ENCODE measurements around the gene OR10AD1.

OR10AD1 gene

DNA sequence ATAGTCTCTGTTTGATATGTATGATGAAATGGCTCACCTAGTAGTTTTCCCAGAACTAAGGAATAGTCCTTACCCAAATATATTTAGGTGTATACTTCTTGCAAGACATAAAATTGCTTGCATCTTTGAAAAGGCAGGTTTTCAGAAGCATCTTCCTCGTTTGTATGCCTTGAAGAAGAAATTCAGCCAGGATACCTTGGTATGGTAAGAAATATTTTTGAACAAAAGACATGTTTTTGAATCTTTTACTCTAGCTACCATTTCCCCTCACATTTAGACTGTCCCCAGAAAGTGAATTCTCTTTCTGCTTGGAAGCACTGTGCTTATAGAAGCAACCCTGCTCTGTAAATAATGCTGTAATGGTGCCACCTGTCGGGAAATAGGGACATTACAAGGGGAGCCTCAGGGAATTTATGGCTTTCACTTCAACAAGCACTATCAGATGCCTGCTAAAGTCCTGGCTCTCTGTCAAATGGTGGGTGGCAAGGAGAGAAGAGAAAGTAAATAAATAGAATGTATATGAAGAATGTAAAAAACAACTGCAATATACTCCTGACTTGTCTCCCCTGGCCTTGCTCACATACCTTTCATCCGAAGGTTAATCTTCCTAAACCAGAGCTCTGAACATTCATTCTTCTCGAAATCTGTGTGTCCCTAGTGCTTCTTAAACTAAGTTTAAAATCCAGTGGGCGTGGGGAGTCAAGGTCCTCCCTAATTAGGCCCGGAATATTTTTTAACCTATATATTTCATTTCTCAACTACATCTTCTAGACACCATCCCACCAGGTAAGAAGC, 13.6 kb downstream of the OR10AD1 start:
- DNase-seq, result peak; percentile 57 to 72

DNA sequence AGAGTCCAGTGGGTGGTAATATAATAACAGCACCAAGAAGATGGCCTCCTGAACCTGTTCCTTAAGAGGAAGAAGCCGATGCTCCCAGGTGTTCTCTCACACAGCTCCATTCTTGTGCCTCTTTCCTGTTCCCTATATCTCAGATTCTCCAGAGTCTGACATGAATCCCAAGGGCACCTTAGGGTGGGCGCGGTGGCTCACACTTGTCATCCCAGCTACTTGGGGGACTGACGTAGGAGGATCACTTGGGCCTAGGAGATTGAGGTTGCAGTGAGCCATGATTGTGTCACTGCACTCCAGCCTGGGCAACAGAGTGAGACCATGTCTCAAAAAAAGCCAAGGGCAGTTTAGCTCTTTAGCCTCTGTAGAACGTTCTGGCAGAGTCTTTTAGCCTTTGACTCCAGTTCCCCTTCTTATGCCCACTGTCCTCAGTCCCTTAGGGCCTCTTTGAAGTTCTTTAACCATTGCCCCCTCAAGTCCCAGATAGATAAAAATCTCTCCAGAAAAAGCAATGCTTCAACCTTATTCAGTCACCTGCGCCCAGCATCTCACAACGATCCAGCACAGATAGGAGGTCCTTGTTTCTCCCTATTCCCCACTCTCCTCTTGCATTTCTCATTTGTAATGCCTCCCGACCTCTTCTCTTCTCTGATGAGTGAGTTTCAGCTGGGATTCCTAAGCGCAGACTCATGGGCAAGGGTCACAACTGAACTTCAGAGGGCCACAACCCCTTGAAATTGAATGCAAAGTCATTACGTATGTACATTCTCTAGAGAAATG, 15.0 kb downstream of the OR10AD1 start:
- no peak for DNase-seq

GRCh38 chr12:48185181-48185919, 17.7 kb downstream of the OR10AD1 start:
- DNase-seq, result no peak

DNA sequence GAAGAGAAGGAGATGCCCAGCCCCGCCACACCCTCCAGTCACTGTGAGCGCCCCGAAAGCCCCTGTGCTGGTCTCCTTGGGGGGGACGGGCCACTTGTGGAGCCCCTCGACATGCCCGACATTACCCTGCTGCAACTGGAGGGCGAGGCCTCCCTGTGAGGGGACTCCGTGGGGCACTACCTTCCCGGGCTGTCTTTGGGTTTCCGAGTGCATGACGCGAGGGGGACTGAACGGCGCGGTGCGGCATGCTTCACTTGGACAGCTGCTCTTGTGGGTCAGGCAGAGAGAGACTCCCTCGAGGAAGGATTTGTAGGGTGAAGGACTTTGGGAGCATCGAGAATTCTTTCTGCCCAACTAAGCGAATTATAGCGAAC, 18.6 kb downstream of the OR10AD1 start:
- DNase-seq, result no peak

DNA sequence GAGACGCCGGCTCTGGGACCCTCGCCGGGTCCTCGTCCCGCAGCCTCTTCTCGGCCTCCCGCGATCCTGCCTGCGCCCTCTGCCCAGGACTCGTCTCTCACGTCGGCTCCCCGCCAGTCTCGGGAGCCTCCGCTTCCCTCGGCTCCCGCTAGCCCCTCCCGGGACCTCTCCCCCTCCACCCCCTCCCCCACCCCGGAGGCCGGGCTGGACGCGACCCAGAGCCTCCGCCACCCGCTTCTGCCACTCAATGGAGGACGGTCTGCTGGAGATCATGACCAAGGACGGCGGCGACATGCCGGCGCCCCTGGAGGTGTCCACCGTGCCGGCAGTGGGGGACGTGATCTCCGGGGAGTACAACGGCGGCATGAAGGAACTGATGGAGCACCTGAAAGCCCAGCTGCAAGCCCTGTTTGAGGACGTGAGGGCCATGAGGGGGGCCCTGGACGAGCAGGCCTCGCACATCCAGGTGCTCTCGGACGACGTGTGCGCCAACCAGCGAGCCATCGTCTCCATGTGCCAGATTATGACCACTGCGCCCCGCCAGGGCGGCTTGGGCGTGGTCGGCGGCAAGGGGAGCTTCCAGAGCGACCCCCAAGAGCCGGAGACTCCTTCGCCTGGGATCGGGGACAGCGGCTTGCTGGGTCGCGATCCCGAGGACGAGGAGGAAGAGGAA, 19.1 kb downstream of the OR10AD1 start:
- DNase-seq, result peak in 1 of 2 experiments; percentile 14

- DNase-seq, result peak; percentile 58 to 61
Observed at GRCh38 chr12:48183091-48183875, 19.8 kb downstream of the OR10AD1 start, which contains the start of gene CCDC184. Gene CCDC184 (plus strand): TSS chr12:48183644. CDS start chr12:48184123, 479 bp downstream.

DNA sequence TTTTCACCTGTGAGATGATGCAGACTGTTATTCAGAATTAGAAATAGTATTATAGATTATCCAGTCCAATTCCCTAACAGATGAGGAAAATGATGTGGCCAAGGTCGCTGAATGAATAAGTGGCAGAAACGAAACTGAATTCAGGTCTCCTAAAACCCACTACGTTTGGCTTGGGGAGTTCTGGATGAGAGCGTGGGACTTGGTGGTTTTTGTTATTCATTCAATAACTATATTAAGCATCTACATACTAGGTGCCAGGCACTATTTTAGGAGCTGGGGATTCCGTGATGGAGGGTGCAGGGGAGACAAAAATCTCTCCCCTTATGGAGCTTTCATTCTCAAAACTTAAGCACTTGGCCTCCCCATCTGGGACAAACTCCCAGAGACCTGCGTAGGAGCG, 20.5 kb downstream of the OR10AD1 start:
- no peak for DNase-seq

- DNase-seq, result no peak
Observed at GRCh38 chr12:48180857-48181495, 22.1 kb downstream of the OR10AD1 start.

DNA sequence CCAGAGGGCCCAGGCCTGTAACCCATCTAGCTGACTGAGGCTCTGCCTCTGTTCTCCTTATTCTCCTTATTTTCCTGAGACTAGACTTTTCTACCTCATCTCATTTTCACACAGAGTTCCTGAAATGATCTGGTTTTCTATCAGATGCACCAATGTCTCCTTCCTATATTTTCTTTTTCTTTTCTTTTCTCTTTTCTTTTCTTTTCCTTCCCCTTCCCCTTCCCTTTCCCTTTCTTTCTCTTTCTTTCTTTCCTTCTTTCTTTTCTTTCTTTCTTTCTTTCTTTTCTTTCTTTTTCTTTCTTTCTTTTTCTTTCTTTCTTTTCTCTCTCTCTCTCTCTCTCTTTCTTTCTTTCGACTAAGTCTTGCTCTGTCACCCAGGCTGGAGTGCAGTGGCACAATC, 22.7 kb downstream of the OR10AD1 start:
- no peak for DNase-seq

DNA sequence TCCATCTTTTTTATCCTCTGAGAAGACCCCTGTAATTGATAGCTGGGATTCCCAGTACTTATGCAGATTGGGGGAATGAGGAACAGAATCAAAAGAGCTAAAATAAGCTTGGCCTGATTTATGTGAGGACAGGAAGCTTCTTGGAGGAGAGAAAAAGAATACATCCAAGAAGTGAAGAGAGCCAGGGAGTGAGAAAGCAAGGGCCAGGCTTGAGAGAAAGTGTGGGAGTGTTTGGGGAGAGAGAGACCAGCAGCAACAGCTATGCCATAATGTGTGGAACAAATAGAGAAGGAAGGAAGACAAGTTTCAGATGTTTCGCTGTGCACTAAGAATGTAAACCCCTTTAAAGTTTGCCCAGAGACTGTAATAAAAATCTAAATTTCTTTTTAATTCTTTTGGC, 23.6 kb downstream of the OR10AD1 start:
- DNase-seq, result no peak

GRCh38 chr12:48177982-48178381, 25.1 kb downstream of the OR10AD1 start:
- no peak for DNase-seq

DNA sequence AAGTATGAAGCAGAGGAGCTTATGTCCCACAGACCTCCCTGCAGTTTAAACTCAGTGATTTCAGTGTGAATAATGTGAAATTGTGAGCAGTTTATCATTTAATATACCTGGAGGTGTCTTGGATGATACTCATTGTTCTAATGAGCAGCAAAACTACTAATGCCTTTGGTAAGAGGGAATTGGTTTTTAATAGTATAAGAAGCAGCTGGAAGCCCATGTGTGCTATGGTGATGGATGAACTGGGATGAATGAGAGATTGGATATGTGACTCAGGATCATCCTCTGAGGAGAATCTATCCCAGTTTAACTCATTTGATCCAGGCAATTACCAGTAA, 26.7 kb downstream of the OR10AD1 start:
- no peak for DNase-seq

GRCh38 chr12:48175613-48176416, 27.3 kb downstream of the OR10AD1 start:
- no peak for DNase-seq

DNA sequence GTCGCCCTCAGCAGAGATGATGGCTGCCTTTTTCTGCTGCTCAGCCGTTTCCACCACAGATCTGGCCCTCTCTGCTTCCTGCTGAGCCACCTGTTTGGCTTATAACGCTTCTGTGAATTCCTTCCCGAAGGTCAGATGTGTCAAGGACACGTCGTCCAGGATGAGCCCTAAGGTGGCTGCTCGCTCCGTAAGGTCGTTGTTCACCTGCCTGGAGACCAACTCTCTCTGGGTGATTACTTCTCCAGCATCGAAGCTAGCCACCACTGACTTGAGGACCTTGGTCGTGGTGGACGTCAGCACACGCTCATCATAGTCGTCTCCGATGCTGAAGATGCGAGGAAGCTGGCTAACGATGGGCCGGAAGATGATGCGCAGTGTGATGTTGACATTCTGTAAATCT, 34.1 kb downstream of the OR10AD1 start:
- no peak for DNase-seq

GRCh38 chr12:48165089-48165981, 37.8 kb downstream of the OR10AD1 start:
- DNase-seq, result peak in 1 of 2 experiments; percentile 35

GRCh38 chr12:48164451-48164850, 38.6 kb downstream of the OR10AD1 start:
- DNase-seq, result no peak

DNA sequence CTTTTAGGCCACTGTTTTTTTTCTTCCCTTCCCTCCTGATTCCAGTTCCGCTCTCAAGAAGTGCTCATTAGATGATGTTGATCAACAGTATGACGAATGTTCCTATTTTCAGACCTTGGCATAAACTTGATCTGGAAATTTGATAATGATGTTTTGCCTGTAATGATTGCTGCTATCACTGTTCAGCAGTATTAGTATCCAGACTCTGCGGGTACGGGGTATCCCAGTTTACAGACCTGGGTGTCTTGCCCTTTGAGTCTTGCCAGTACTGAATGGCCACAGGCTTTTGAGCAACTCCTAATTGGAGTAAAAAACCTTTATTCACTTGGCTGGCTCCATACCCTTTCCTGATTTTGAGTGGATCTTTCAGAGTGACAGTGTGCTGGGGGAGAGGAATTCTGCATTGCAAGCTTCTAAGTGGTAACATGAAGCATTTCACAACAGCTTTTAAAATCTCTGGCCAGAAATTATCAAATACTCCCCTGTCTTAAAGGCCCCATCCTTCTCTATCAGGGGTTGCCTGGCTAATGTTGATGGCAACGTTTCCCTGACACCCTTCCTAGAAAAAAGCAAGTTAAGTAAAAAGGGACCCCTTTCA, 39.8 kb downstream of the OR10AD1 start:
- no peak for DNase-seq

DNA sequence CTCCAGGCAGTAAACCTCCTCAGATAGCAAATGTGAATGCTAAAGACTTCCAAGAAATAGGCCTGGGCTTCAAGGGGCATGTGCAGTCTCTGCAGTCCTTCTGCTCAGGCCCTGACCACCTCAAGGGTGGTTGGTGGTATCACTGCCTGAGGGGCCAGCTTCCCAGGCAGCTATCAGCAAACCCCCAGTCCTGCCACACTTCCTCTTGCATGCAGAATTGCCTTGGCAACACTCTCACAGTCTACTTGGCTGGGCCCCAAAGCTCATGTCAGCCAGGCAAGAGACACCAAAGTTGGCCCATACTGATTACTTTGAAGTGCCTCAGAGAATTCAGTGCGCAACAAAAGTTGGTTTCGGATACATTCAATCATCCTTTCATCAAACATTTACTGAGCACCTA, 42.3 kb downstream of the OR10AD1 start:
- no peak for DNase-seq

- no peak for DNase-seq
Observed at GRCh38 chr12:48160046-48160445, 43.0 kb downstream of the OR10AD1 start.

Measured in activated CD4-positive, alpha-beta T cell treated with anti-CD3 and anti-CD28 coated beads, Interleukin-2, amount 50 U/mL, for 4 hours (primary cell).